SHP77 treated with DMSO at 0.1 percent for 48 hours (cell line): ENCODE measurements around the gene CEP170.

Experiments used
- DNase-seq: peaks from one replicate; lab custom pipeline; 2025; lab: John Stamatoyannopoulos, UW

Gene CEP170

GRCh38 chr1:243254927-243255790 is at the start of gene CEP170:
TSS of gene CEP170 (minus strand) at chr1:243255281. CDS start at chr1:243225280, 30,001 bp downstream.
- DNase-seq = peak; percentile 97

GRCh38 chr1:243301059-243301458 is 46.0 kb upstream of the CEP170 start:
- DNase-seq = no peak

- no peak for DNase-seq
Observed at GRCh38 chr1:243299069-243299468, 44.0 kb upstream of the CEP170 start.

- DNase-seq = no peak
Observed at GRCh38 chr1:243294723-243295121, 39.6 kb upstream of the CEP170 start.

- no peak for DNase-seq
Observed at GRCh38 chr1:243293941-243294722, 39.1 kb upstream of the CEP170 start.

- DNase-seq = no peak
Observed at GRCh38 chr1:243292117-243292516, 37.0 kb upstream of the CEP170 start.

GRCh38 chr1:243291292-243291691 is 36.2 kb upstream of the CEP170 start:
- no peak for DNase-seq

GRCh38 chr1:243288062-243288461 is 33.0 kb upstream of the CEP170 start:
- no peak for DNase-seq

- no peak for DNase-seq
Observed at GRCh38 chr1:243287652-243288051, 32.6 kb upstream of the CEP170 start.

GRCh38 chr1:243287123-243287460 is 32.0 kb upstream of the CEP170 start:
- no peak for DNase-seq

GRCh38 chr1:243286409-243287122 is 31.5 kb upstream of the CEP170 start:
- no peak for DNase-seq

- DNase-seq = no peak
Observed at GRCh38 chr1:243281672-243282071, 26.6 kb upstream of the CEP170 start.

- no peak for DNase-seq
Observed at GRCh38 chr1:243280571-243281129, 25.6 kb upstream of the CEP170 start.

- DNase-seq = no peak
Observed at GRCh38 chr1:243275316-243275715, 20.2 kb upstream of the CEP170 start.

- no peak for DNase-seq
Observed at GRCh38 chr1:243273945-243274344, 18.9 kb upstream of the CEP170 start.

- DNase-seq = no peak
Observed at GRCh38 chr1:243273506-243273905, 18.4 kb upstream of the CEP170 start.

- no peak for DNase-seq
Observed at GRCh38 chr1:243272401-243272800, 17.3 kb upstream of the CEP170 start.

GRCh38 chr1:243271996-243272395 is 16.9 kb upstream of the CEP170 start:
- DNase-seq = no peak

- DNase-seq = no peak
Observed at GRCh38 chr1:243270097-243270864, 15.2 kb upstream of the CEP170 start.

- DNase-seq = no peak
Observed at GRCh38 chr1:243269461-243269801, 14.3 kb upstream of the CEP170 start.

GRCh38 chr1:243268751-243269460 is 13.8 kb upstream of the CEP170 start:
- no peak for DNase-seq
